NCI-H1105 treated with DMSO at 0.1 percent for 48 hours (cell line): ENCODE results near the gene FKBP2.

ENCODE experiments used
- DNase-seq: peaks from one replicate; lab custom pipeline; 2025; lab: John Stamatoyannopoulos, UW

FKBP2 gene

DNA sequence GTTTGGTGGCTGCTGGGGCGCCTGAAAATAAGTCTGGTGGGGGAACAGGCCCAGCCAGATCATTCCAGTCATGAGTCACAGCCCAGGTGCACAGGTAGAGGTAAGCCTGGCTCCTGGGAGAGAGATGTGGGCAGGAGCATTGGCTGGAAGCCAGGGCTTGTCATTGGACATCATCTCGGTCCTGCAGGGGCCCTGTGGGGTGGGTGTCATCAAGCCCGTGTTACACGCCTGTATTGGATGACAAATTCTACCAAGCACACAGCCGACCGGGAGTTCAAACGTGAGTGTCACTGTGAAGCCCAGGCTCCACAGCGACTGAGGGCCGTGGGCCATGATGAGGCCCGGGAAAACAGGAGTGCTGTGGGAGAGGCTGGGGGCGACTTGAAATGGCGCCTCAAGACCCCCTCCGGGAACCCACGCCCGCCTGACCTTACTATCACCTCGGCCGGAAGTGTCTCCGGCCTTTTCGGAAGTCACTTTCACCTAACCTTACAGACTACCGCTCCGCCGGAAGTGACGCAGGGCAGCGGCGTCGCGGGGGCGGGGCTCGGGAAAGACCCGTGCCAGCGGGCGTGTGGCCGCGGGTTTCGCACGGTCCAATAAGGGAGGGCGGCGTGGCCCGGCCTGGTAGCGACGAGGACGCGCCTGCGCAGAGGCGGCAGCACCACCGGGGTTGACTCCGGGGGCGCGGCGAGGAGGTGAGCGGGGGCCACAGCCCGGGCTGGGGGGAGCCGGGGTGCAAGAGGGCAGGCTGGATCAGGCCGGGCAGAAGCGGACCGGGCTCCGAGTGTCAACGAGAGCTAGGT lies at the start of gene FKBP2:
Gene FKBP2 (plus strand): TSS at position 661 of the 806 bp plus-strand sequence. CDS start 1,293 bp downstream, outside the sequence.
- DNase-seq: peak; percentile 93

DNA sequence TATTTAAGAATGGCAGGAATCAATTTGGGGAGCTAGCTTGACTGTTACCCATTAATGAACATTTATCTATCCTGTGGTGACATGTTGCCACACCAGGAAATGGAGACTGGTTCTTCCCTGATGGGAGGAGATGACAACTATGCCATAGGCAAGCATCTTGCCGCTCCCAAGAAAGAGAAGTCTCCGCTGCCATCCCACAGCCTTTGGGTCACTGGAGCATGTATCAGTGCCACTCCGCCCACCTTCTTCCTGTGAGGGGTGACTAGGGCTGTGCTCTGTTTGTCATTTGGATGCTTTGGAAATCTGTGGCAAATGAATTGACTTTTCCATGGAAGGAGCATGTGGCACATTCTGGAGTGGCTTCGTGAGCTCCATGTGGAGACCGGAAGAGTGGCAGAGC lies 48.5 kb upstream of the FKBP2 start:
- no peak for DNase-seq

DNA sequence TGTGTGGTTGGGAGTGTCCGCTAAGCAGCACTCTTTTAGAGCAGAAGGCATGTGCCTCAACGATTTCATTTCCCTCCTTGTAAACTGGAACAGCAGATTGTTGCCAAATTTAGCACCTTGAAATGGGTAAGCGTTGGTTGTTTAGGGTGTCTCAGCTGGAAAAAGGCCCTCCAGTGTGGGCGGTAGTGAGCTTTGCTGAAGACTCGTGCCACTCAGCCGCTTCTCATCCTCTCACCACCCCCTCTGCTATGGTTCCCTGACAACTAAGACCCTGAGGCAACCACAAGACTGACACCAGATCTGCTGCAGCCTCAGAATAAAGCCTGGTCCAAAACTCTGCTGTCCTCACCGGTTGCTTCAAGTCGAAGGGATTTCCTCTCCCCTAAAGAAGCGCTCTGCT lies 44.3 kb upstream of the FKBP2 start:
- DNase-seq: no peak

DNA sequence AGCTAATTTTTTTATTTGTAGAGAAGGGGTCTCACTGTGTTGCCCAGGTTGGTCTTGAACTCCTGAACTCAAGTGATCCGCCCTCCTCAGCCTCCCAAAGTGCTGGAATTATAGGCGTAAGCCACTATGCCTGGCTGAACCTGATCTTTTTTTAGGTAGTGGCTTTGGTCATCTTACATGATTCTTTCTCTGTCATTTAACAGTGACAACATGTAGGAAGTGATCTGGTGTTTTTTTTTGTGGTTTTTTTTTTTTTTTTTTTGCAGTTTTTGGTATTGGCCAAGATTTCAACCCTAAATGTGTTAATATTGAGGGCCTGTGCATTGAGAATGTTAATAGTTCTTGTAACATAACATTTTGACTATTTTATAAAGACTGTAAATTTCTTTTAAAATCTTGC lies 42.4 kb upstream of the FKBP2 start:
- DNase-seq: no peak

DNA sequence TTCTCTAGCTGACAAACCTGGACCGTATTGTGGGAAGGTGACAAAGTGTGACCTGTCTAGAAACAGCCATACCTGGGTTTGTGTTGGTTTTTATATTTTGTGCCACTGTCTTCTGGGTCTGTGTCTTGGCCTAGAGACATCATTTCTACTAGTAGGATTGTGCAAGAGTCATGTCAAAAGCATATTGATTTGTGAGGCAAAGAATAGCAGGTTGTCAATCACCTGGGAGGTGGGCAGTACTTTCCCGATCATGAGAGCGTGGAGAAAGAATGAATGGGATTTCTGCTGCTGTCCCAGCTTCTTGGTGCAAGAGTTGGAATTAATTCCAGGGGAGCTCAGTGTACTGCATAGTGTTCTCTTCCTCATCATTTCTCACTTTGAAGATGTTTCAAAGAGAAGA lies 39.4 kb upstream of the FKBP2 start:
- DNase-seq: no peak

DNA sequence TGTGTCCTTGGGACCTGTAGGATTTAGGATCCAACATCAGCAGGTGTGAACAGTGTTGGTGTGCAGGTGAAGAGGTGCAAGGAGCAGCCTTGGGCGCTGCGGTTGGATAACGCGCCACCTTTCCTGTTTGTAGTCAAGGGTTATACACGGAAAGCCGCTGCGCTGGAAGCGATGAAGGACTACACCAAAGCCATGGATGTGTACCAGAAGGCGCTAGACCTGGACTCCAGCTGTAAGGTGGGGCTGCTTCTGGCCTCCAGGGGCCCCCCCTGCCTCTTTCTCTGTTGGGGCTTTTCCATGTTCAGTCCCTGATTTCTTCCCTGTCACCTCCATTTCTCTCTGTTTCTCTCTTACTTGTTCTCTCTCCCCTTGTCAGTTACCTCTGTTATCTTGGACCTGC lies 37.9 kb upstream of the FKBP2 start:
- DNase-seq: no peak

DNA sequence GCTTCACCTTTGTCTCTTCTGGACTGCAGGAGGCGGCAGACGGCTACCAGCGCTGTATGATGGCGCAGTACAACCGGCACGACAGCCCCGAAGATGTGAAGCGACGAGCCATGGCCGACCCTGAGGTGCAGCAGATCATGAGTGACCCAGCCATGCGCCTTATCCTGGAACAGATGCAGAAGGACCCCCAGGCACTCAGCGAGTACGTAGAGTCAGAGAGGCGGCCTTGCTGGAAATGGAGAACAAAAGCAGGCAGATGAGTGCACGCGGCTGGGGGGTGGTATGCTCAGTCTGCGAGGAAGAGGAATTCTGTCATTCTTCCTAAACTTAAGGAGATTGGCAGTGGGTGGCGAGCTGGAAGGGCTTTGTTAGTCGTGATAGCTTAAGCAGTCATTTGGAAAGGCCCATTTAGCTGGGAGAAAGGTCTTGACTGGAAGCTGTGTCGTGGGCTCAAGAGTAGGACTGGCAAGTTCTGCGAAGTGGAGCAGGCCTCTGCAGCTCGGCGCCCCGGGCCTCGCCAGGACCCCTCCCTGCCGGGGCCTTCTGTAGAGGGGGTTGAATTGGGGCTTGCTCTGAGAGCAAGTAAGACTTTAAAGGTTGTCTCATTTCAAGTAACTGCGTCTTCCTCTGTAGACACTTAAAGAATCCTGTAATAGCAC lies 37.3 kb upstream of the FKBP2 start:
- no peak for DNase-seq

DNA sequence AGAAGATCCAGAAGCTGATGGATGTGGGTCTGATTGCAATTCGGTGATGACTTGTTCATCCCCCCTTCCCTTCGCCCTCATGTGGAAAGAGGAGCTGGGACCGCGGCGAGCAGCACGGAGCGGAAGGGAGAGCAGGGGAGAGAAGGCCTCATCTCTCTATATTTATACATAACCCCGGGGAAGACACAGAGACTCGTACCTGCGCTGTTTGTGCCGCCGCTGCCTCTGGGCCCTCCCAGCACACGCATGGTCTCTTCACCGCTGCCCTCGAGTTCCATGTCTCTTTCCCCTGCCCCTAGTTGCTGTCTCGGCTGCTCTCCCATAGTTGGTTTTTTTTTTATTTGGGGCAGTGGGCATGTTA lies 36.8 kb upstream of the FKBP2 start:
- DNase-seq: no peak

DNA sequence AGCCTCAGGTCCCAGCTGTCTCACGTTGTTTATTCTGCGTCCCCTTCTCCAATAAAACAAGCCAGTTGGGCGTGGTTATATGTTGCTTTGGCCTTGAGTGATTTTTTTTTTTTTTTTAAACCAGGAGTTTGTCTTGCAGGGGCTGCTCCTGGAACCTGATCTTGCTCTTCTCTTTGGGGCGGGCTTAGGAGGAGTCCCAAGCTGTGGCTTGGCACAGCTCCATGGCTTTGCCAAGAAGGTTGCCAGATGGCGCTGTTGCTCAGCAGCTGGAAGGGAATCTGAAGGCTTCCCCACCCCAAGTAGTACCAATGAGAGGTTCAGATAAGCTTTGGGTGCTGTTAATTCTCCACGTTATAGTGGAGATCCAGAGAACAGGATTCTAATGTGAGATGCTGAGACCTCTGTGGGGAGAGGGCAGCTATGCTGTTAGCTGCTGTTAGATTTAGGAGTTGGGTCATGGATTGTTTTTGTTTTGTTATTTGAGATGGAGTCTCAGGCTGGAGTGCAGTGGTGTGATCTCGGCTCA lies 36.4 kb upstream of the FKBP2 start:
- peak; percentile 85 for DNase-seq

DNA sequence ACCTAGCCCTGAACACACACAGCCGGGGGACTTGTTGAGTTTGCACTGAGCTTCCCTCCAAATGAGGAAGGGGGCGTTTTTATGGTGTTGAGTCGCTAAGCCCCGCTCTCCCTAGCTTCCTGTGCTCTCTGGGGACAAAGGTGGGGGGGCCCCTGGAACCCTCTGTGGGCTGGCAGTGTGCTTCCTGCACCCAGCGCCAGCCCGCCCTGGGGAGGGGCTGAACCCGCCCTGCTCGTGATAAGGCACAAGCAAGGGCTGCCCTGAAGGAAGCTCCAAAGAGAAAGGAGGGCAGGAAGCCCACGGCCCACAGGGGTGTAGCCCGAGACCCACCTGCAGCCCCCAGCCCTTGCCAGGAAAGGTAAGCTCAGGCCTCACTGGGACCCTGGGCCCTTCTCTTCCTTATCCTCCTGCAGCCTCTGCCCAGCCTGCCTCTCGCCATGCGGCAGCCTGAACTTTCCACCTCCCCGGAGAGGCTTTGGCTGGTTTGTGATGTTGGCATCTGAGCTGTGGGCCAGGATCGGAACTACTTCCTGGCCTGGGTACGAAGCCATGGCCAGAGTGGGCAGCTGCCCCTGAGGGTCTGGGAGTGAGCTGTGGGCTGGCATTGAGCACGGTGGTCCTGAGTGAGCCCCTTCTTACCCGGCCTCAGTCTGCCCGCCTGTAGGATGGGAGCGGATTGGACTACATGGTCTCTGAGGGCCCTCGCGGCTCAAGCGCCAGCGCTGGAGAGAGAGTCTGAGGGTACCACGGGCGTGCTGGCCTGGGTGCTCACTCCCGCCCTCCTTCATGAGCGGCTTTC lies 34.2 kb upstream of the FKBP2 start, which contains the start of gene FERMT3:
Gene FERMT3 (plus strand): TSS at position 265 of the 799 bp plus-strand sequence. CDS start 644 bp downstream, outside the sequence.
- no peak for DNase-seq

DNA sequence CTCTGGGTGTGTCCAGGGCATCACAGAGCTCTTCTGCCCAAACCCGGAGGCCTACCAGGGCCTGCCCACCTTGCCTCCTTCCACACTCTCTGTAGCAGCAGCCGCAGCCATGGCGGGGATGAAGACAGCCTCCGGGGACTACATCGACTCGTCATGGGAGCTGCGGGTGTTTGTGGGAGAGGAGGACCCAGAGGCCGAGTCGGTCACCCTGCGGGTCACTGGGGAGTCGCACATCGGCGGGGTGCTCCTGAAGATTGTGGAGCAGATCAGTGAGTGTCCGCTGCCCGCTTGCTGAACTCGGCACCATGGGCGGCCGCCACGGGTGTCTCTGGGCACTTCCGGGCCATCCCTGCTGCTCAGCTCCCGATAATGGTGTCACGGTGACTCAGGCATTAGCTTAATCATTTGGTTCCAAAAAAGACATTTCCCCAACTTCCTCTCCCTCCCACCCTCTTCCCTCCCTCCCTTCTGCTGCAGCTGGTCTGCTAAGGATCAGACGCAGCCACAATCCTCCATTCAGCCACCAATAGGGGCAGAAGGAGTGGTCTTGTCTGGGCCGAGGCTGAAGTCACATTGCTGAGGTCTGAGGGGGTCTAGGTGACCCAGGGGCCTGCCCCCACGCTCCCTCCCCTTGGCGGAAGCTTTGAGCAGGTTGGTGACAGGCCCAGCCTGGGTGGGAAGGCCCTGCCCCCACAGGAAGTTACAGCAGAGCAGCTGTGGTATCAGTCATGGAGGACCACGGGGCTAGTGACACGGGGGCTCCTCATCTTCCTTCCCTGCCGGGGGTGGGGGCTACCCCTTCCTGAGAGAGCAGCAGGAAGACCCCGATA lies 33.4 kb upstream of the FKBP2 start:
- no peak for DNase-seq

DNA sequence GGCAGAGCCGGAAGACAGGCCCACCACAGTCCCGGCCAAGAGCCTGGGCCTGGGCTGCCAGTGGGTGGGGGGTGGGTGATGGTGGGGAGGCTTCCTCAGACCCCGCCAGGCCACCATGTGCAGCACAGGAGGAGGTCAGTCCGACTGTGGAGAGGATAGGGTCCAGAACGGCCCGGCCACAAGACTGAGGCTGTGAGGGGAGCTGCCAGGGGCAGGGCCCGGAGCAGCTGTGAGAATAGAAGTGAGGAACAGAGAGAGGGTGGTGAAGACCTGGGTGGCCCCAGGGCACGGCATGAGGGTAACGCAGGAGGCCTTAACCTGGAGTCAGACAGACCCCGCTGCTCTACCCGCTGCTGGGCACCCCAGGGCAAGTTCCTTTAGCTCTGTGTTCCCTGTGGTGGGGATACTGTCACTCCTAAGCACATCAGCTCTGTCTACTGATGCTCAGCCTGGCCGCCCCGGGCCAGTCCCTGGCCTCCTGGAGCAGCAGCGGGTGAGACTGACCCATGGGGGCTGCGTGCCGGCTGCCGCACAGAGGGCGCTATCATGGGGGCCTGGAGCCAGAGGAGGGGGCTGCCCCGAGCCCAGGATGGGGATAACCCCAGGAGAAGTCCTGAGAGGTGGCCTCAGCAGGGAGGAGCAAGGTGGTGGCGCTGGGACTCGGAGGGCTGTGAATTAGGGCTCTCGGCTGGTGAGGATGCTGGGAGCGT lies 32.7 kb upstream of the FKBP2 start:
- no peak for DNase-seq

DNA sequence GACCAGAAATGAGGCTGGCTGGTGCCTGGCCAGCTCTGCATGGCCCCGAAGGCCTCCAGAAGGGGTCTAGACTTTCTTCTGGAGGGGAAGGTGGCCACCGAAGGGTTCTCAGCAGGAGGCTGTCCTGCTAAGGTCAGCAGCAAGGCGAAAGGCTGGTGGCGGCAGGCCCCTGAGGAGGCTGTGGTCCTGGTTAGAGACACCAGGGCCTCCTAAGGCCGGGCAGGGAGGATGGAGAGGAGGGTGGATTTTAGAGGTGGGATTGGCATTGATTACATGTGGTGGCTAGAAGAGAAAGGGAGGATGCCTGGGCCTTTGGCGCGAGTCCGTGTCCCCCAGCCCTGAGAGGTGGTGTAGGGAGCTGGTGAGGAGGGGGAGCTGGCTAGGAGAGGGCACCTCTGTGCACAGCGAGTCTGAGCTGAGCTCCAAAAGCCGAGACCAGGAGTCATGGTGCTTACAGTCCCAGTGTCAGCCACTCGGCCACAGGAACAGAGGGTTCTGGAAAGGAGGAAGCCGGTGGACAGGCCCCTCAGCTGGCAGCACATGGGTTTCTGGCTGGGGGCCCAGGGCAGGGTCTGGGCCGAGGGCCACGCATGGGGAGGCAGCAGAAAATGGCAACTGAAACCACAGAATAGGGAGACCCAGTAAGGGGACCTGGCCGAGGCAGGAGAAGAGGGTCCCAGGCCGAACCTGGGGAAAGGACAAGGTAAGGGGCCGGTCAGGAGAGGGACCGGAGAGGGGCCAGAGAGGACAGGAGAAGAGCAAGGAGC lies 31.9 kb upstream of the FKBP2 start:
- DNase-seq: no peak

DNA sequence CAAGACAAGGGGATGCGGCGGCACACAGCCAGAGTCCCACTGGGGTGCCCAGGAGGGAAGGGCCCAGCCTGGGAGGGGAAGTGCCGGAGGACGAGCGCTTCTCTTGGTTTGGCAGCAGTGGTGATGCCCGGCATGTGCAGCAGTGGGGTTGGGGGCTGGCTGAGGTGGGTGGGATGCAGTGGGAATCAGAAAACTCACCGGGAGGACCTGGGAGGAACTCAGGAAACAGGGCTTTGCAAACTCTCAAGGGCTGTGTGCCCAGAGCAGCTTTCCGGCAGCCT lies 31.4 kb upstream of the FKBP2 start:
- DNase-seq: no peak

DNA sequence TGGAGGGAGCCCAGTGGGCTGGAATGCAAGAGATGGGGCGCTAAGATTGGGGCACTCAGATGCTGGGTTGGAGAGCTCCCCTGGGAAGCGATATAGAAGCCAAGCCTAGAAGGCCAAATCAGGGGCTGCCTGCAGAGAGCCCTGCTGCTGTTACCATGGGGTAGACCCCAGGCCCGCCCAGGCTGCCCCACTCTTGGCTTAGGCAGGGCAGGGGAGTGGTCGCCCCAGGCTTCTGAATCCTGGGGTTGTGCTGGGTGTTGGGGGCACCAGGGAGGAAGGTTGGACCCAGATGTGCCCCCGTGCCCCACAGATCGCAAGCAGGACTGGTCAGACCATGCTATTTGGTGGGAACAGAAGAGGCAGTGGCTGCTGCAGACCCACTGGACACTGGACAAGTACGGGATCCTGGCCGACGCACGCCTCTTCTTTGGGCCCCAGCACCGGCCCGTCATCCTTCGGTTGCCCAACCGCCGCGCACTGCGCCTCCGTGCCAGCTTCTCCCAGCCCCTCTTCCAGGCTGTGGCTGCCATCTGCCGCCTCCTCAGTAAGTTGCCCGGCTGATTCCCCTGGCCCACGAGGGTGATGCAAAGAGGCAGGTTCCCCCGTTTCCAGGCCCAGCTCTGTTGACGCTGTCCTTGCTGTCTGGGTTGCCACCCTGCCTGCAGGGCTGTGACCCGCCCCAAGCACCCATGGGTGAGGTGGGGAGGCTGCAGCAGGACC lies 30.4 kb upstream of the FKBP2 start:
- no peak for DNase-seq

DNA sequence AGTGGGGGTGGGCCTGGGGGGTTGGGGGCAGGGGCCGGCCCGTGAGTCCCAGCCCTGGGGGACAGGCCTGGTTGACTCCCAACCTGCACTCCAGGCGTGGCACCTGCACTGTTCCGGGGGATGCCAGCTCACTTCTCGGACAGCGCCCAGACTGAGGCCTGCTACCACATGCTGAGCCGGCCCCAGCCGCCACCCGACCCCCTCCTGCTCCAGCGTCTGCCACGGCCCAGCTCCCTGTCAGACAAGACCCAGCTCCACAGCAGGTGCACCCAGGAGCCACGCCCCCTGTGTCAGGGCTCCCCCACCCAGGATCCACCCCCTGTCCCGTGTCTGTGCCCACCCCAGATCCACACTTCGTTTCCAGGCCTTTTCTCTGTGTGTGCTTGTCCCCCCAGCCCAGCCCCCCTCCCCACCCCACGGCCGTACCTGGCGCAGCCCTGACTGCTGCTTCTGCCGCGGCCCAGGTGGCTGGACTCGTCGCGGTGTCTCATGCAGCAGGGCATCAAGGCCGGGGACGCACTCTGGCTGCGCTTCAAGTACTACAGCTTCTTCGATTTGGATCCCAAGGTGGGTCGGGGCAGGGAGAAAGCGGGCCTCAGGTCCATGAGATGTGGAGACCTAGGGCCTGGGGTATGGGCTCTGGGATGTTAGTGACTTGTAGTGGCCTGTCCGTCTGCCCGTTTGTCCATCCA lies 29.6 kb upstream of the FKBP2 start:
- DNase-seq: no peak

DNA sequence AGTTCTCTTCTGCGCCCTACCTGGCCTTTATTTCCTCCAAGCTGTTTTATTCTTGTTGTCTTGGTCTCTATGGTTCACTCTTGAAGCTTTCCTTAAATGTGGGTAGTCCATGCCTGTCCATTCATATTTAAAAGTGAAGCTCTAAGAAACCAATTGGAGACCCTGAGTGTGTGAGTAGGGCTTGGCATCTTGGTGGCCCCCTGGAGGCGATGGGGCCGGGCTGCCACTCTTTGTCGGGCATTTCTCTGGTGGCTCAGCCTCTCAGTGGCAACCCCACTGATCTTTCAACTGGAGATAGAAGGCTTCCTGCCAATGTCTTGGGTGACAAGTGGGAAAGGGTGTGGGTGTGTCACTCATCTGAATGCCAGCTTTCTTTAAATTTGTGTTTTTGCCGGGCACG lies 24.0 kb upstream of the FKBP2 start:
- DNase-seq: no peak

DNA sequence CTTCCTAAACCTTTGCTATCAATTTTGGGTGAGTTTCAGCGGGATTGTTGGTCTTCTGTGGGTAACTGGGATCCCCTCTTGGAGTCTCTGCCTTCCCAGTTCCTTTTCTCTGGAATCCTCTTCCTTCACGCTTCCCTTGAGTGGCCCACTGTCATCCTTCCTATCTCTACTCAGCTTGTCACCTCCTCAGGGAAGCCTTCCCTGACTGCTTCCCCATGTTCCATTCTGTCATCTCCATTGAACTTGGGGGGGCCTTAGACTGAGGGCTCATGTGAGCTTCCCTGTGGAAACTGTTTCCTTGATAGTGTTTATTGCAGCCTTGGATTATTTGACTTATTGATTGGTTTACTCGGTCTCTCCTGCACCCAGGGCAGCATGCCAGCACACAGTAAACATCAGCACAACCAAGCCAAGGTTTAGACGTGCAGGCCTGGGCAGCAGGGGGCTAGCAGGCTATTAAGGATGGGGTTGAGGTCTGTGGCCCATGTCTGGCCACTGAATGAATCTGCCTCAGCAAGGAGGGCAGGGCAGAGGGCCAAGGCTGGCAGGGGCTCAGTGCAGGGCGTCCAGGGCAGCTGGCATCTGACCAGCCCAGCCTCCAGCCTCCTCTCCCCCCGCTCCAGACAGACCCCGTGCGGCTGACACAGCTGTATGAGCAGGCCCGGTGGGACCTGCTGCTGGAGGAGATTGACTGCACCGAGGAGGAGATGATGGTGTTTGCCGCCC lies 22.1 kb upstream of the FKBP2 start:
- no peak for DNase-seq

DNA sequence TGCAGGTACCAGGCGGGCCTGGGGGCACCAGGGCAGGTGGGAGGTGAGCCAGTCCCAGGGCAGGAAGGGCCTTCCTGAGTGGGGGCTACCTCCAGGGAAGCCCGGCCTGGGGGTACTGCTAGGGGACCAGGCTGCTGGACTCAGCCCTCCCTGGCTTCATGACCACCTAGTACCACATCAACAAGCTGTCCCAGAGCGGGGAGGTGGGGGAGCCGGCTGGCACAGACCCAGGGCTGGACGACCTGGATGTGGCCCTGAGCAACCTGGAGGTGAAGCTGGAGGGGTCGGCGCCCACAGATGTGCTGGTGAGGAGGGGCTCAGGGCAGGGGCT lies 21.6 kb upstream of the FKBP2 start:
- no peak for DNase-seq
